Ascending aorta (tissue), 2 donors: ENCODE data around the gene NMT1. TPM values are rescaled to one million over a fixed set of nuclear protein-coding genes. Genes with fewer than 3 reads are reported as not detected.
A peak's percentile ranks its signal among the peaks of the same experiment; 100 is the strongest.

ENCODE experiments used
- DNase-seq, 2 donors: peaks; one replicate each; pipeline ENCODE4 v3.0.0-alpha.2; 2019; ENCODE audit warnings: low spot score in 2 of 2
- H3K27ac ChIP-seq, 2 donors: fragments of 200-600 bp; sonication (generic); one replicate each; pipeline ENCODE4 v1.5.1; 2016 to 2017; ENCODE audit warnings: mild to moderate bottlenecking in 1 of 2
- H3K27me3 ChIP-seq: fragments of 200-600 bp; sonication (generic); one replicate; pipeline ENCODE4 v1.5.1; 2017
- H3K36me3 ChIP-seq, 2 donors: fragments of 200-600 bp; sonication (generic); one replicate each; pipeline ENCODE4 v1.5.1; 2016
- H3K4me1 ChIP-seq, 2 donors: fragments of 200-600 bp; sonication (generic); one replicate each; pipeline ENCODE4 v1.5.1; 2016 to 2017; ENCODE audit warnings: mild to moderate bottlenecking in 1 of 2
- H3K4me3 ChIP-seq, 2 donors: fragments of 200-600 bp; sonication (generic); one replicate each; pipeline ENCODE4 v1.5.1; 2016 to 2017; ENCODE audit warnings: mild to moderate bottlenecking in 1 of 2
- H3K9me3 ChIP-seq, 2 donors: fragments of 200-600 bp; sonication (generic); one replicate each; pipeline ENCODE4 v1.5.1; 2016
- intact Hi-C: fragments of 100-400 bp; cut with DNase I; formaldehyde crosslinking; loops from one replicate; pipeline ENCODE4 v1.15.1; 2023
- total RNA-seq: library from RNA; depleted of rRNA; stranded (reverse); fragments of >200 nt; gene quantifications from one replicate; pipeline ENCODE4 v1.1.0, GENCODE V29; 2016
- TF ChIP-seq, protein P1 (sequence below), 3 experiments: fragments of 200-600 bp in 2 of 3; fragments of 450-650 bp in 1 of 3; sonication (generic) in 2 of 3; IDR thresholded peaks; one replicate each; pipeline ENCODE4 v1.5.1; 2016 to 2019; ENCODE audit warnings: antibody characterized with exemption in 3 of 3, mild to moderate bottlenecking in 1 of 3, moderate library complexity in 1 of 3

NMT1 gene
- total RNA-seq, 1 donor from 2014 or later: 89.7 TPM

DNA sequence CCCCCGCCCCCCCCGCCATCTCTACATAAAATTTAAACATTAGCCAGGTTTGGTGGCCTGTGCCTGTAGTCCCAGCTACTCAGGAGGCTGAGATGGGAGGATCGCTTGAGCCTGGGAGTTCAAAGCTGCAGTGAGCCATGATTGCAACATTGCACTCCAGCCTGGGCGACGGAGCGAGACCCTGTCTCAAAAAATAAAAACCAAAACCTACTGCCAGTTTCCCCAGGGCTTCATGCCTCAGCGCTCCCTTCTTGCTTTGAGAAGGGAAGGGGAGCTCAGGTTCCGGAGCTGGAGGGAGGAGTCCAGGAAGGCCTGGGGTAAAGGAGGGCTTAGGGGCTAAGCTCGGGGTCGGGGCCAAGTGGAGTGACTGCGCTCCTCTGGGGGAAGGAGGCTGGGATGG is 50.7 kb downstream of the NMT1 start:
- no peaks in the 10 kb centered on the region for H3K9me3 ChIP-seq
- H3K4me1 ChIP-seq: peaks cover 14 to 31% of the 10 kb centered on the region in 2 donors
- H3K27ac ChIP-seq: peak overlapping the region; percentile 81
- H3K4me3 ChIP-seq: no peak overlapping the region
- TF ChIP-seq, protein P1, sequence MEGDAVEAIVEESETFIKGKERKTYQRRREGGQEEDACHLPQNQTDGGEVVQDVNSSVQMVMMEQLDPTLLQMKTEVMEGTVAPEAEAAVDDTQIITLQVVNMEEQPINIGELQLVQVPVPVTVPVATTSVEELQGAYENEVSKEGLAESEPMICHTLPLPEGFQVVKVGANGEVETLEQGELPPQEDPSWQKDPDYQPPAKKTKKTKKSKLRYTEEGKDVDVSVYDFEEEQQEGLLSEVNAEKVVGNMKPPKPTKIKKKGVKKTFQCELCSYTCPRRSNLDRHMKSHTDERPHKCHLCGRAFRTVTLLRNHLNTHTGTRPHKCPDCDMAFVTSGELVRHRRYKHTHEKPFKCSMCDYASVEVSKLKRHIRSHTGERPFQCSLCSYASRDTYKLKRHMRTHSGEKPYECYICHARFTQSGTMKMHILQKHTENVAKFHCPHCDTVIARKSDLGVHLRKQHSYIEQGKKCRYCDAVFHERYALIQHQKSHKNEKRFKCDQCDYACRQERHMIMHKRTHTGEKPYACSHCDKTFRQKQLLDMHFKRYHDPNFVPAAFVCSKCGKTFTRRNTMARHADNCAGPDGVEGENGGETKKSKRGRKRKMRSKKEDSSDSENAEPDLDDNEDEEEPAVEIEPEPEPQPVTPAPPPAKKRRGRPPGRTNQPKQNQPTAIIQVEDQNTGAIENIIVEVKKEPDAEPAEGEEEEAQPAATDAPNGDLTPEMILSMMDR (IDR thresholded peaks at IDR 0.05): no peak
- H3K27me3 ChIP-seq: no peaks in the 10 kb centered on the region
- no peak for DNase-seq
- intact Hi-C loops: no loop called here
- H3K36me3 ChIP-seq: peaks cover 47 to 65% of the 10 kb centered on the region in 2 donors

DNA sequence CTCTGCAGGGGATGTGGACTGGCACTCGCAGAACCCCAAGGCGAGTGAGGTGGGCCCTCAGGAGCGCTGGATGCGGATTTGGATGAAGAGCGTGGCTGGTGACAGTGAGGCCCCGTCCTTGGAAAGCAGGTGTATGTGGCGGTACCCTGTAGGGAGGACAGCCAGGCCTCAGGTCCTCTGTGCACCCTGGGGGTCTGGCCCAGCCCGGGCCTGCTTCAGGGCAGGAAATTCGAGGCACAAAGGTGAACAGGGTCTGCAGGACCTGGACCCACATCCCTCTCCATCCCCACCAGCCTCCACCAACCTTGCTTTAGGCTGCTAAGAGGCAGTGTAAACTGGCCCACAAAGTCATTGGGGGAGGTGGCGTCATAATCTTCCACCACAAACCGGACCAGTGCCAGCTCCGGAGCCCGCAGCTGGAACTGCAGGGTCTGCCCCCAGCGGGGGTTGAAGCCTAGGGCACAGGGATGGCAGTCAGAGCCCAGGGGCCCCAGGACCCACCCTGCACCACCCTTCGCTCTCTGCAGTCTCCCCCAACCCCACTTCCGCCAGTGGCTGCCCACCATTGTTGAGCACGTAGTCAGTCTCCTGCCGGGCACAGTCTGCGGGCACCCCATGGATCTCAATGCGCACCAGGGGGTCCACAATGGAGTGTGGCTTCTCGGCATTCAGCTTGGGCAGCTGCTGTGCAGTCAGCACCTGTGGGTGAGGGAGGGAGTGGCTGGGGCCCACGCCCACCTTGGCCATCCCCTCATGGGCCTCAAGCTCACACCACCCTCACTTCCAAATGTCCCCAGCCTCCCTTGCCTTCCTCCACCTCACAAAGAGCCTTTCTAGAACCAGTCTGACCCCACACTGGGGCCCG is 51.7 kb downstream of the NMT1 start:
- Histone ChIP-seq H3K4me1 (peaks cover 8 to 26% of the 10 kb centered on the region in 2 donors), H3K36me3 (peaks cover 52 to 65% of the 10 kb centered on the region in 2 donors), H3K27ac (peak overlapping the region; percentile 81), H3K9me3 (no peaks in the 10 kb centered on the region), H3K27me3 (no peaks in the 10 kb centered on the region), H3K4me3 (no peak overlapping the region)
- intact Hi-C loops: no loop called here
- DNase-seq: no peak
- TF ChIP-seq, protein P1 (IDR thresholded peaks at IDR 0.05): no peak

DNA sequence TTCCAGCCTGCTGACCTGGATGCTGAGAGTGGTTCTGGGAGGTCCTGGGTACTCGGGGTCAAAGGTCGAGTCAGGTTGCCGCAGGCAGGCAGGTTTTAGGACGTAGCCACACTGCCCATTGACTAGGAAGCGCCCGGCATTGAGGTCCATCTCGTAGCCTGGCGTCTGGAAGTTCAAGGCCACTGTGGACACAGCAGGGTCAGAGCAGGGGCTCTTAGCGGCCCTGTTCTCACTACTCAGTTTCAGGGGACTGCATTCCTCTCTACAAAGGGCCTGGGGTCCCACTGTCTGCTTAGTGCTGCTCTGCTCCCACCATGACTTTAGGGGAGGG is 52.3 kb downstream of the NMT1 start:
- Histone ChIP-seq H3K4me3 (no peak overlapping the region), H3K36me3 (peaks cover 52 to 66% of the 10 kb centered on the region in 2 donors), H3K27ac (peak overlapping the region; percentile 81)

DNA sequence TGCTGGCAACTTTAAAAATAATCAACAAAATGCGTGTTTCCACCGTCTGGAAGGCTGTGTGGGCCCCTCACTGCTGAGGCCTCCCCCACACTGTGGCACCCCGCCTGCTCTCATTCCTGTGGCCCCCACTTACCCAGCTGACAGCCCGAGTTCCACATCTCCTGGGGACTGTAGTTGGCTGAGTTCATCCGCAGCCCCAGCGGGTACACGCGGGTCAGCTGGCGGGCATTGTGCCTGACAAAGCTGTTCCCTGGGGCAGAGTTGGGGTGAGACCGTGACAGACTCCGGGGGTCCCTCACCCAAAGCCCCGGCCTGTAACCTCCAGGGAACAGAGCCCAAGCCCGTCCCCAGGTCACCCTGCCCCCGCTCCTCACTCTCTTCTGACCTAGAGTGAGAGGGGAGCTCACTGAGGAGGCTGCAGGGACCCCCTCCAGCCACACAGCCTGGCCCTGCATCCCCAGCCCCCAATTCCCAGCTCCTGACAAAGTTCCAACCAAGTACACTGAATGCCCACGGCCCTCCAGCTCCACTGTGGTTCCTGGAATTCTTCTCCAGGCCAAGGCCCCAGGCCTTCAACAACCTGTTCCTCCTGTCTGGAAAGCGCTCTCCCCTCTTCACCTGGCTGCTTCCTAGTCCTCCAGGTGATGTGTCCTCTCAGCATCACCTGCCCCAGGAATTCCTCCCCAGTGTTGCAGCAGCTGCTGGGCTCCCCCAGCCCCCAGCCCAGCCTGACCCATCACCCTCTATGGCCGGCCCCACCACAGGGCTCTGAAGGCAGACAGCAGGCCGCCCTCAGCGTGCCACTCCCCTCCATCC is 53.2 kb downstream of the NMT1 start:
- Histone ChIP-seq H3K4me1 (peaks cover 8 to 26% of the 10 kb centered on the region in 2 donors), H3K36me3 (peaks cover 55 to 72% of the 10 kb centered on the region in 2 donors), H3K4me3 (no peak overlapping the region), H3K27ac (peak overlapping the region; percentile 81), H3K27me3 (no peaks in the 10 kb centered on the region), H3K9me3 (no peaks in the 10 kb centered on the region)
- TF ChIP-seq, protein P1 (IDR thresholded peaks at IDR 0.05): no peak
- DNase-seq: peak in 1 of 2 donors; percentile 61
- intact Hi-C loops: no loop called here

More for the DNA sequence above, 52.3 kb downstream of the NMT1 start:
- Histone ChIP-seq H3K27me3 (no peaks in the 10 kb centered on the region), H3K9me3 (no peaks in the 10 kb centered on the region), H3K4me1 (peaks cover 8 to 26% of the 10 kb centered on the region in 2 donors)
- intact Hi-C loops: no loop called here
- no peak for DNase-seq
- TF ChIP-seq, protein P1 (IDR thresholded peaks at IDR 0.05): no peak

DNA sequence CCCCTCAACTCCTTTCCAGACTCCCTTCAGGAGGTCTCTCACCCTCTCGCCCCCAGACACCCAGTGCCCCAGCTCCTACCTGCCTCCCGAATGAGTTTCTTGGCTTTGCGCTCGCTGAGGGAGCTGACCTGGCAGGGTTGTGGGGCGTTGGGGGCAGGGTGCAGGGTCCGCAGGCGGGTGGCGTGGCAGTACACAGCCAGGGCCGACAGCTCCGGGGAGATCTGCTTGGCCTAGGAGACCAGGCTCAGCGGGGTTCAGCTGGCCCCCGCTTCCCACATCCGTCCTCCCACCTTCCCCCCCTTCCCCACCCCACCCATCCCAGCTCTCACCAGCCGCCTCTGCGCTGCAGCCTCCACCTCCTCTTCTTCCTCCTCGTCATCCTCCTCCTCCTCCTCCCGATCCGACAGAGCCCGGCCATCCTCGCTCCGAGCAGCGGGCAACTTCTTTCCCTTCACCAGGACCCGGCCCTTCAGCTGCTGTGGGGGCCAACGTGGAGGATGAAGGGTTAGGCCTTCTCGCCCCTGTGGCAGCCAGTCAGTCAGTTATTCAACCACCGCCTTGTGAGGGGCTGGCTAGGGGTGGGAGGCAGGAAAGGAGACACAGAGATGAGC is 54.0 kb downstream of the NMT1 start:
- intact Hi-C loops: no loop called here
- H3K27me3 ChIP-seq: no peaks in the 10 kb centered on the region
- no peak overlapping the region for H3K4me3 ChIP-seq
- H3K4me1 ChIP-seq: peaks cover 8 to 24% of the 10 kb centered on the region in 2 donors
- DNase-seq: no peak
- H3K9me3 ChIP-seq: no peaks in the 10 kb centered on the region
- H3K27ac ChIP-seq: peak overlapping the region; percentile 81
- TF ChIP-seq, protein P1 (IDR thresholded peaks at IDR 0.05): no peak
- peaks cover 61 to 80% of the 10 kb centered on the region in 2 donors for H3K36me3 ChIP-seq
